ENCODE data around the gene MTM1.

Gene MTM1

GRCh38 chrX:150568320-150569154 lies at the start of gene MTM1:
TSS of gene MTM1 (plus strand) at chrX:150568621. CDS start at chrX:150592615, 23,994 bp downstream.
- peak; percentile 76 for DNase-seq (ENCODE audit: low read depth)
- TF ChIP-seq CTCF (conservative IDR thresholded peaks at IDR 0.05; ENCODE audit: low read depth, low read length), result no peak
- peak within 1 kb of the TSS; percentile 64 for H3K4me3 ChIP-seq (ENCODE audit: low read length)

- DNase-seq (ENCODE audit: low read depth), result no peak
- TF ChIP-seq CTCF (conservative IDR thresholded peaks at IDR 0.05; ENCODE audit: low read depth, low read length), result no peak
- no peak overlapping the region for H3K4me3 ChIP-seq (ENCODE audit: low read length)
Measured at GRCh38 chrX:150522494-150522893, 45.9 kb upstream of the MTM1 start.

GRCh38 chrX:150525061-150525919 lies 43.1 kb upstream of the MTM1 start:
- no peak overlapping the region for H3K4me3 ChIP-seq (ENCODE audit: low read length)
- TF ChIP-seq CTCF (conservative IDR thresholded peaks at IDR 0.05; ENCODE audit: low read depth, low read length), result no peak
- DNase-seq (ENCODE audit: low read depth), result no peak

- no peak for DNase-seq (ENCODE audit: low read depth)
- no peak overlapping the region for H3K4me3 ChIP-seq (ENCODE audit: low read length)
- TF ChIP-seq CTCF (conservative IDR thresholded peaks at IDR 0.05; ENCODE audit: low read depth, low read length), result no peak
Measured at GRCh38 chrX:150526692-150527091, 41.7 kb upstream of the MTM1 start.

GRCh38 chrX:150527108-150527507 lies 41.3 kb upstream of the MTM1 start:
- no peak for TF ChIP-seq CTCF (conservative IDR thresholded peaks at IDR 0.05; ENCODE audit: low read depth, low read length)
- DNase-seq (ENCODE audit: low read depth), result no peak
- no peak overlapping the region for H3K4me3 ChIP-seq (ENCODE audit: low read length)

GRCh38 chrX:150529587-150529986 lies 38.8 kb upstream of the MTM1 start:
- TF ChIP-seq CTCF (conservative IDR thresholded peaks at IDR 0.05; ENCODE audit: low read depth, low read length), result no peak
- DNase-seq (ENCODE audit: low read depth), result no peak

More at GRCh38 chrX:150529587-150529986, 38.8 kb upstream of the MTM1 start:
- no peak overlapping the region for H3K4me3 ChIP-seq (ENCODE audit: low read length)

Measured in retinal pigment epithelial cell (primary cell).